ENCODE data around the gene GABRP.
"Not testable (repeated sequence)": the region's sequence is repeated elsewhere in the genome, so short reads cannot be mapped to it uniquely, and the experiment has no call there.

Gene GABRP

GRCh38 chr5:170783498-170784247 lies at the start of gene GABRP:
Gene GABRP, plus strand, starts transcription at chr5:170783725. Its CDS starts 4,891 bp downstream, at chr5:170788616.
- DNase-seq = no peak

GRCh38 chr5:170736966-170737365 lies 46.6 kb upstream of the GABRP start:
- DNase-seq = no peak

GRCh38 chr5:170737591-170737990 lies 45.9 kb upstream of the GABRP start:
- no peak for DNase-seq

GRCh38 chr5:170738840-170739239 lies 44.7 kb upstream of the GABRP start:
- DNase-seq = no peak

GRCh38 chr5:170739446-170739845 lies 44.1 kb upstream of the GABRP start:
- no peak for DNase-seq

- no peak for DNase-seq
These were observed 42.8 kb upstream of the GABRP start for GRCh38 chr5:170740551-170741205.

GRCh38 chr5:170741801-170742200 lies 41.7 kb upstream of the GABRP start:
- no peak for DNase-seq

- DNase-seq = no peak
These were observed 39.7 kb upstream of the GABRP start for GRCh38 chr5:170743876-170744212.

- peak; percentile 50 for DNase-seq
These were observed 37.9 kb upstream of the GABRP start for GRCh38 chr5:170745481-170746071.

- no peak for DNase-seq
These were observed 37.2 kb upstream of the GABRP start for GRCh38 chr5:170746075-170746960.

GRCh38 chr5:170746961-170747340 lies 36.6 kb upstream of the GABRP start:
- DNase-seq = no peak

GRCh38 chr5:170747357-170747756 lies 36.2 kb upstream of the GABRP start:
- DNase-seq = no peak

- DNase-seq = peak; percentile 42
These were observed 35.7 kb upstream of the GABRP start for GRCh38 chr5:170747851-170748250.

GRCh38 chr5:170748951-170749471 lies 34.5 kb upstream of the GABRP start:
- no peak for DNase-seq

- DNase-seq = no peak
These were observed 33.6 kb upstream of the GABRP start for GRCh38 chr5:170749911-170750431.

GRCh38 chr5:170750791-170751190 lies 32.7 kb upstream of the GABRP start:
- DNase-seq = no peak

GRCh38 chr5:170751631-170752030 lies 31.9 kb upstream of the GABRP start:
- DNase-seq = no peak

GRCh38 chr5:170752257-170753215 lies 31.0 kb upstream of the GABRP start:
- no peak for DNase-seq

- no peak for DNase-seq
These were observed 30.2 kb upstream of the GABRP start for GRCh38 chr5:170753311-170753710.

GRCh38 chr5:170754508-170754907 lies 29.0 kb upstream of the GABRP start:
- not testable (repeated sequence) for DNase-seq

GRCh38 chr5:170755679-170756456 lies 27.7 kb upstream of the GABRP start:
- peak; percentile 56 for DNase-seq
